WERI-Rb-1 (cell line): Measurements from ENCODE around the gene AK2.
A peak's percentile ranks its signal among the peaks of the same experiment; 100 is the strongest.

Experiments
- DNase-seq: peaks from one replicate; pipeline ENCODE4 v3.0.0-alpha.2; 2020
- H3K27ac ChIP-seq: fragments of 250-450 bp; sonication (Bioruptor Pico); 2 replicates; pipeline ENCODE4 v1.5.1; 2020; ENCODE audit warnings: mild to moderate bottlenecking, moderate library complexity
- H3K27me3 ChIP-seq: fragments of 250-450 bp; sonication (Bioruptor Pico); 2 replicates; pipeline ENCODE4 v1.5.1; 2021; ENCODE audit warnings: mild to moderate bottlenecking, low read depth, moderate library complexity; ENCODE audit not compliant: insufficient read depth, severe bottlenecking
- H3K36me3 ChIP-seq: fragments of 250-450 bp; sonication (Bioruptor Pico); 2 replicates; pipeline ENCODE4 v1.5.1; 2020; ENCODE audit warnings: mild to moderate bottlenecking, moderate library complexity
- H3K4me3 ChIP-seq: 2 replicates; pipeline ENCODE4 v1.5.1; 2011; ENCODE audit warnings: low read depth, mild to moderate bottlenecking, control low read depth, low read length
- H3K9me3 ChIP-seq: fragments of 250-450 bp; sonication (Bioruptor Pico); 2 replicates; pipeline ENCODE4 v1.5.1; 2021; ENCODE audit warnings: mild to moderate bottlenecking, moderate library complexity; ENCODE audit not compliant: severe bottlenecking
- TF ChIP-seq, protein P1 (sequence below): IDR thresholded peaks from 2 replicates; pipeline ENCODE4 v1.5.1; 2011; ENCODE audit warnings: low read depth, mild to moderate bottlenecking, control low read depth, inconsistent platforms, low read length

The AK2 gene

DNA sequence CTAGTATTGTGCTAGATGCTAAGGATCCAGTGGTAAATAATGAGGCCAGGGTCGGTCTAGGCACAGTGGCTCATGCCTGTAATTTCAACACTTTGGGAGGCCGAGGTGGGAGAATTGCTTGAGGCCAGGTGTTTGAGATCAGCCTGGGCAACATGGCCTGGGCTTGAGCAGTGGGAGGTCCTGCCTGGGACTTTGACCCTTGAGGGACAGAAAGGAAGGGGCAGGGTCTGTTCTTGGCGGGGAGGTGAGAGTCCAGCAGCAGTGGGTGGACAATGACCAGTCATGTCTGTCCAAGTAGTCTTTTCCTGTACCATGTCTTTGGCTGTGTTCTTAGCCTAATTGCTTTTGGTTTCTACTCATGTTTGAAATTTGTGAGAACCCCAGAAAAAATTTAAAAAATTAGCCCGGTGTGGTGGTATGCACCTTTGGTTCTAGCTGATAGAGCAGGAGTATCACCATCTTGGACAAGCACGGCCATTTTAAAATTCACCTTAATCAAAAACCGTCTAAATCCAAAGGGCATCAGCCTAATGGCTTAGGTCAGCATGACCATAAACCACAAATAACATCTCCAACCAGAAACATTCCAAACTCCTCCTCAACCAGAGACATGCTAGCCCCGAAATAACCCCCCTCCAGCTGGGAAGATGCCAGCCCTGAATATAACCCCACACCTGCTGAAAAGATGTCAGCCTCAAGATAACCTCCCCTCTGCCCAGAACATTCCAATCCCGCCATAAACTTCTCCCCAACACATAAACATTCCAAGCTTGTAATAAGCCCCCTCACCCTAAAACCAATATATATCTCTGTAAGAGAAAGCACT, 6.8 kb upstream of the AK2 start:
- Histone ChIP-seq H3K27ac (no peak overlapping the region), H3K9me3 (no peaks in the 10 kb centered on the region), H3K27me3 (no peaks in the 10 kb centered on the region), H3K36me3 (no peaks in the 10 kb centered on the region), H3K4me3 (no peak overlapping the region)
- no peak for DNase-seq
- TF ChIP-seq, protein P1, sequence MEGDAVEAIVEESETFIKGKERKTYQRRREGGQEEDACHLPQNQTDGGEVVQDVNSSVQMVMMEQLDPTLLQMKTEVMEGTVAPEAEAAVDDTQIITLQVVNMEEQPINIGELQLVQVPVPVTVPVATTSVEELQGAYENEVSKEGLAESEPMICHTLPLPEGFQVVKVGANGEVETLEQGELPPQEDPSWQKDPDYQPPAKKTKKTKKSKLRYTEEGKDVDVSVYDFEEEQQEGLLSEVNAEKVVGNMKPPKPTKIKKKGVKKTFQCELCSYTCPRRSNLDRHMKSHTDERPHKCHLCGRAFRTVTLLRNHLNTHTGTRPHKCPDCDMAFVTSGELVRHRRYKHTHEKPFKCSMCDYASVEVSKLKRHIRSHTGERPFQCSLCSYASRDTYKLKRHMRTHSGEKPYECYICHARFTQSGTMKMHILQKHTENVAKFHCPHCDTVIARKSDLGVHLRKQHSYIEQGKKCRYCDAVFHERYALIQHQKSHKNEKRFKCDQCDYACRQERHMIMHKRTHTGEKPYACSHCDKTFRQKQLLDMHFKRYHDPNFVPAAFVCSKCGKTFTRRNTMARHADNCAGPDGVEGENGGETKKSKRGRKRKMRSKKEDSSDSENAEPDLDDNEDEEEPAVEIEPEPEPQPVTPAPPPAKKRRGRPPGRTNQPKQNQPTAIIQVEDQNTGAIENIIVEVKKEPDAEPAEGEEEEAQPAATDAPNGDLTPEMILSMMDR: no peak

GRCh38 chr1:33042831-33043230, 6.1 kb upstream of the AK2 start:
- Histone ChIP-seq H3K9me3 (no peaks in the 10 kb centered on the region), H3K4me3 (no peak overlapping the region), H3K27ac (no peak overlapping the region), H3K36me3 (no peaks in the 10 kb centered on the region), H3K27me3 (no peaks in the 10 kb centered on the region)
- TF ChIP-seq, protein P1: no peak
- DNase-seq: no peak

GRCh38 chr1:33041026-33041425, 4.3 kb upstream of the AK2 start:
- TF ChIP-seq, protein P1: no peak
- Histone ChIP-seq H3K27ac (no peak overlapping the region), H3K4me3 (no peak overlapping the region), H3K36me3 (no peaks in the 10 kb centered on the region), H3K27me3 (no peaks in the 10 kb centered on the region), H3K9me3 (peaks cover 5% of the 10 kb centered on the region)
- DNase-seq: no peak

DNA sequence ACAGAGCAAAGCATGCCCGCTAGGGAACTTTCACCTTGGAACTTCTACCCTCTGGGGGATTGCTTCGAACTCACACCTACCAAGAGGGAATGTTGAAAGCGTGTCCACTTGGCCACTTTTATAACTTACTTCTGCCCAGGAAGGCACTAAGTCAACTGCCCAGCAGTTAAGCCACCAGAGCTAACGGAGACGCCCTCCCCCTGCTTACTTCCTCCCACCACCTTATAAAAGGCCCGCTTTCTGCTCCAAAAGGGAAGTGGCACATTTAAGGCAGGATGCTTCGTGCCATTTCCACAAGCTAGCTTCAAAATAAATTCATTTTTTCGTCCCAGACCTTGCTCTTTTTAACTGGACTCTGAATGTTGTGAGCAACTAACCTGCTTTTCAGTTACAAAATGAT, 3.2 kb upstream of the AK2 start:
- TF ChIP-seq, protein P1: no peak

DNA sequence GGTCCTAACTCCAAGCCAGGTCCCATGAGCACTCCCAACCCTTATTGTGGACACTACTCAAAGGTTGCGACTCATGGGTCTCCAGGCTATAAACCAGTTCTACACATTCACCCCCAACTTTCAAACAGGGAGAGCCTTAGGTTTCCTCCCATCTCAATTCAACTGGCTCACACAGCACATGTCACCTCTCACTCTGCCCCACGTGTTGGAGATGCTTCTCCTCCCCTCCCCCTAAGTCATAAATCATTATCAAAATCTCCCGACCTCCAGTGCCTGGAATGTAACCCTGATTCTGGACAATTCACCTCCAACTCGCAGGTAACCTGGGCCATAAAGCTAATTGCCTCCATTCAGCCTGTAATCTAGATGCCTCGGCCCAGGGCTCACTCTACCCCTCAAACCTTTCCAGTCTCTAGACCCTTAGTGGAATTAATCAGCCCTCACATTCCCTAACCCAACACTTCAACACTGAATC, 595 bp downstream of the AK2 start:
- H3K9me3 ChIP-seq: peaks cover 5% of the 10 kb centered on the region
- H3K4me3 ChIP-seq: peak overlapping the region; percentile 77
- peak overlapping the region; percentile 73 for H3K27ac ChIP-seq
- no peaks in the 10 kb centered on the region for H3K27me3 ChIP-seq
- TF ChIP-seq, protein P1: no peak
- no peak for DNase-seq
- peaks cover 27% of the 10 kb centered on the region for H3K36me3 ChIP-seq

More for the DNA sequence above, 3.2 kb upstream of the AK2 start:
- Histone ChIP-seq H3K27me3 (no peaks in the 10 kb centered on the region), H3K36me3 (0 out of 2 replicates have a peak, but pooled peaks cover 5% of the 10 kb centered on the region), H3K4me3 (no peak overlapping the region), H3K27ac (no peak overlapping the region), H3K9me3 (peaks cover 5% of the 10 kb centered on the region)
- no peak for DNase-seq
